SK-N-SH treated with all-trans-retinoic acid at 6 μM for 48 hours (cell line): ENCODE results near the gene MST1.

ENCODE experiments used
- GLIS3 ChIP-seq: fragments of 250-450 bp; sonication (Bioruptor Pico); IDR thresholded peaks from 2 replicates; pipeline ENCODE4 v1.5.0; 2020; ENCODE audit warnings: mild to moderate bottlenecking, moderate library complexity
- ISL1 ChIP-seq: fragments of 250-450 bp; sonication (Bioruptor Pico); IDR thresholded peaks from 2 replicates; pipeline ENCODE4 v2.1.2; 2022; ENCODE audit warnings: mild to moderate bottlenecking, moderate library complexity
- OSR1 ChIP-seq: fragments of 250-450 bp; sonication (Bioruptor Pico); IDR thresholded peaks from 2 replicates; pipeline ENCODE4 v1.8.0; 2022; ENCODE audit warnings: moderate library complexity, mild to moderate bottlenecking, inconsistent platforms
- PPARA ChIP-seq: fragments of 250-450 bp; sonication (Bioruptor Pico); IDR thresholded peaks from 2 replicates; pipeline ENCODE4 v1.5.0; 2020; ENCODE audit warnings: mild to moderate bottlenecking, borderline replicate concordance
- RARB ChIP-seq: fragments of 250-450 bp; sonication (Bioruptor Pico); IDR thresholded peaks from 2 replicates; pipeline ENCODE4 v1.8.0; 2021; ENCODE audit warnings: mild to moderate bottlenecking, moderate library complexity
- TOX ChIP-seq: fragments of 250-450 bp; sonication (Bioruptor Pico); IDR thresholded peaks from 2 replicates; pipeline ENCODE4 v1.8.0; 2021; ENCODE audit warnings: mild to moderate bottlenecking, moderate library complexity, borderline replicate concordance
- TSHZ2 ChIP-seq: fragments of 250-450 bp; sonication (Bioruptor Pico); IDR thresholded peaks from 2 replicates; pipeline ENCODE4 v1.5.0; 2020; ENCODE audit warnings: mild to moderate bottlenecking, moderate library complexity
- ZC3H10 ChIP-seq: fragments of 250-450 bp; sonication (Bioruptor Pico); IDR thresholded peaks from 2 replicates; pipeline ENCODE4 v1.5.1; 2021; ENCODE audit warnings: mild to moderate bottlenecking, moderate library complexity
- ZFP3 ChIP-seq: fragments of 250-450 bp; sonication (Bioruptor Pico); IDR thresholded peaks from 2 replicates; pipeline ENCODE4 v1.5.0; 2020; ENCODE audit warnings: mild to moderate bottlenecking, moderate library complexity
- ZFP30 ChIP-seq: fragments of 450-650 bp; formaldehyde crosslinking; IDR thresholded peaks from 2 replicates; pipeline ENCODE4 v1.5.0; 2022; ENCODE audit warnings: mild to moderate bottlenecking, moderate library complexity
- TF ChIP-seq, protein P1 (sequence below): fragments of 250-450 bp; sonication (Bioruptor Pico); IDR thresholded peaks from 2 replicates; pipeline ENCODE4 v1.8.0; 2021; ENCODE audit warnings: low read depth, mild to moderate bottlenecking, moderate library complexity, borderline replicate concordance
- TF ChIP-seq, protein P2 (sequence below): fragments of 250-450 bp; sonication (Bioruptor Pico); IDR thresholded peaks from 2 replicates; pipeline ENCODE4 v1.5.1; 2020; ENCODE audit warnings: low read depth, mild to moderate bottlenecking, moderate library complexity

GRCh38 chr3:49701388-49702077, 12.3 kb upstream of the MST1 start:
- TF ChIP-seq ZFP3 (CRISPR knock-in tag) (no peak), OSR1 (CRISPR knock-in tag) (no peak), ZFP30 (CRISPR knock-in tag) (no peak), TSHZ2 (CRISPR knock-in tag) (no peak), GLIS3 (no peak), PPARA (CRISPR knock-in tag) (no peak), ZC3H10 (no peak), RARB (CRISPR knock-in tag) (no peak), TOX (no peak), ISL1 (CRISPR knock-in tag) (no peak)
- TF ChIP-seq, protein P1, sequence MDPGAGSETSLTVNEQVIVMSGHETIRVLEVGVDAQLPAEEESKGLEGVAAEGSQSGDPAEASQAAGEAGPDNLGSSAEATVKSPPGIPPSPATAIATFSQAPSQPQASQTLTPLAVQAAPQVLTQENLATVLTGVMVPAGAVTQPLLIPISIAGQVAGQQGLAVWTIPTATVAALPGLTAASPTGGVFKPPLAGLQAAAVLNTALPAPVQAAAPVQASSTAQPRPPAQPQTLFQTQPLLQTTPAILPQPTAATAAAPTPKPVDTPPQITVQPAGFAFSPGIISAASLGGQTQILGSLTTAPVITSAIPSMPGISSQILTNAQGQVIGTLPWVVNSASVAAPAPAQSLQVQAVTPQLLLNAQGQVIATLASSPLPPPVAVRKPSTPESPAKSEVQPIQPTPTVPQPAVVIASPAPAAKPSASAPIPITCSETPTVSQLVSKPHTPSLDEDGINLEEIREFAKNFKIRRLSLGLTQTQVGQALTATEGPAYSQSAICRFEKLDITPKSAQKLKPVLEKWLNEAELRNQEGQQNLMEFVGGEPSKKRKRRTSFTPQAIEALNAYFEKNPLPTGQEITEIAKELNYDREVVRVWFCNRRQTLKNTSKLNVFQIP (CRISPR knock-in tag), result no peak
- TF ChIP-seq, protein P2, sequence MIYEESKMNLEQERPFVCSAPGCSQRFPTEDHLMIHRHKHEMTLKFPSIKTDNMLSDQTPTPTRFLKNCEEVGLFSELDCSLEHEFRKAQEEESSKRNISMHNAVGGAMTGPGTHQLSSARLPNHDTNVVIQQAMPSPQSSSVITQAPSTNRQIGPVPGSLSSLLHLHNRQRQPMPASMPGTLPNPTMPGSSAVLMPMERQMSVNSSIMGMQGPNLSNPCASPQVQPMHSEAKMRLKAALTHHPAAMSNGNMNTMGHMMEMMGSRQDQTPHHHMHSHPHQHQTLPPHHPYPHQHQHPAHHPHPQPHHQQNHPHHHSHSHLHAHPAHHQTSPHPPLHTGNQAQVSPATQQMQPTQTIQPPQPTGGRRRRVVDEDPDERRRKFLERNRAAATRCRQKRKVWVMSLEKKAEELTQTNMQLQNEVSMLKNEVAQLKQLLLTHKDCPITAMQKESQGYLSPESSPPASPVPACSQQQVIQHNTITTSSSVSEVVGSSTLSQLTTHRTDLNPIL (CRISPR knock-in tag), result no peak
